Endothelial cell of umbilical vein (primary cell): ENCODE results near the gene FNDC1. TPM values are rescaled to one million over a fixed set of nuclear protein-coding genes. Genes with fewer than 3 reads are reported as not detected.
A peak's percentile ranks its signal among the peaks of the same experiment; 100 is the strongest.

ENCODE experiments used
- BruUV-seq: library from RNA; stranded (reverse); fragments of 400-500 nt; replicated peaks from 2 replicates; lab custom pipeline; 2021; lab: Mats Ljungman, UMichigan
- CTCF ChIA-PET: fragments of 300-600, 350-600 bp; sonication (Branson Sonifier 250); formaldehyde crosslinking; loops from one replicate; lab custom pipeline; 2021; ENCODE audit warnings: antibody characterized with exemption, inconsistent platforms; lab: Charles Lee
- POLR2A ChIA-PET: fragments of 300-600, 350-600 bp; sonication (Branson Sonifier 250); formaldehyde crosslinking; loops from one replicate; lab custom pipeline; 2021; ENCODE audit warnings: antibody characterized with exemption, inconsistent platforms; lab: Charles Lee
- DNase-seq: peaks from one replicate; pipeline ENCODE4 v3.0.0-alpha.2; 2011; ENCODE audit warnings: low read depth, low spot score
- FAIRE-seq: peaks from 2 replicates; lab custom pipeline; 2011; peaks lifted over from hg19 to GRCh38; lab: Jason Lieb, UNC
- H2AFZ ChIP-seq: 2 replicates; pipeline ENCODE4 v1.6.0; 2012; ENCODE audit warnings: low read depth, low read length, control low read depth, inconsistent platforms
- H3K27ac ChIP-seq: 2 replicates; pipeline ENCODE4 v1.5.1; 2011; ENCODE audit warnings: low read depth, mild to moderate bottlenecking, control low read depth, low read length, moderate library complexity; ENCODE audit not compliant: insufficient read depth
- H3K27me3 ChIP-seq, 2 experiments: 2 replicates each; pipeline versions ENCODE4 v1.6.0 to v1.6.1; 2011; ENCODE audit warnings: low read length in 2 of 2, mixed read lengths in 1 of 2; ENCODE audit not compliant: control insufficient read depth in 2 of 2, insufficient read depth in 2 of 2
- H3K36me3 ChIP-seq, 2 experiments: 2 replicates in 1 of 2; 3 replicates in 1 of 2; pipeline ENCODE4 v1.5.1; 2011; ENCODE audit warnings: low read length in 2 of 2, mild to moderate bottlenecking in 1 of 2, moderate library complexity in 1 of 2; ENCODE audit not compliant: control insufficient read depth in 2 of 2, insufficient read depth in 2 of 2; ENCODE audit errors: extremely low read depth in 1 of 2
- H3K4me1 ChIP-seq: 3 replicates; pipeline ENCODE4 v1.5.1; 2011; ENCODE audit warnings: mild to moderate bottlenecking, low read length; ENCODE audit not compliant: control insufficient read depth, insufficient read depth; ENCODE audit errors: extremely low read depth
- H3K4me2 ChIP-seq: 2 replicates; pipeline ENCODE4 v1.6.1; 2011; ENCODE audit warnings: low read length, control low read depth, mixed read lengths; ENCODE audit not compliant: insufficient read depth
- H3K4me3 ChIP-seq, 3 experiments: fragments of 200-600 bp in 1 of 3; sonication (generic), shearing (Covaris generic) in 1 of 3; replicated peaks in 1 of 3; 2 replicates each; pipeline ENCODE4 v1.5.1; 2011 to 2016; ENCODE audit warnings: control low read depth in 3 of 3, low read length in 3 of 3, mild to moderate bottlenecking in 2 of 3, inconsistent platforms in 1 of 3, low read depth in 1 of 3, moderate library complexity in 1 of 3; ENCODE audit not compliant: insufficient read depth in 1 of 3
- H3K79me2 ChIP-seq: 2 replicates; pipeline ENCODE4 v1.6.0; 2012; ENCODE audit warnings: low read length, inconsistent platforms; ENCODE audit not compliant: control insufficient read depth, insufficient read depth
- H3K9ac ChIP-seq: replicated peaks from 2 replicates; pipeline ENCODE3; 2011; ENCODE audit warnings: low read length, control low read depth; ENCODE audit not compliant: insufficient read depth; ENCODE audit errors: extremely low read depth
- H3K9me1 ChIP-seq: replicated peaks from 3 replicates; pipeline ENCODE4 v1.6.0; 2011; ENCODE audit warnings: mild to moderate bottlenecking, low read length; ENCODE audit not compliant: control insufficient read depth, insufficient read depth; ENCODE audit errors: extremely low read depth
- H3K9me3 ChIP-seq: replicated peaks from 2 replicates; pipeline ENCODE4 v1.5.1; 2012; ENCODE audit warnings: low read length, inconsistent platforms; ENCODE audit not compliant: control insufficient read depth, insufficient read depth
- H4K20me1 ChIP-seq: replicated peaks from 2 replicates; pipeline ENCODE3; 2011; ENCODE audit warnings: mild to moderate bottlenecking, low read length; ENCODE audit not compliant: control insufficient read depth, insufficient read depth; ENCODE audit errors: extremely low read depth
- CTCF ChIP-seq, 2 donors: IDR thresholded peaks; 1 replicate in 1 of 2; 2 replicates in 1 of 2; pipeline ENCODE4 v1.5.1; 2011; ENCODE audit warnings: low read length in 2 of 2, mild to moderate bottlenecking in 2 of 2, moderate library complexity in 2 of 2, control low read depth in 1 of 2, inconsistent platforms in 1 of 2, low read depth in 1 of 2; ENCODE audit not compliant: insufficient read depth in 1 of 2; ENCODE audit errors: extremely low read depth in 1 of 2
- EZH2 ChIP-seq: IDR thresholded peaks from 2 replicates; pipeline ENCODE4 v1.6.1; 2012; ENCODE audit warnings: borderline replicate concordance, low read depth, mild to moderate bottlenecking, moderate library complexity, low read length, inconsistent platforms; ENCODE audit not compliant: severe bottlenecking
- FOS ChIP-seq: IDR thresholded peaks from 2 replicates; pipeline ENCODE4 v1.6.1; 2011; ENCODE audit warnings: mild to moderate bottlenecking, low read length, moderate library complexity, borderline replicate concordance; ENCODE audit not compliant: insufficient read depth
- JUN ChIP-seq: IDR thresholded peaks from 2 replicates; pipeline ENCODE4 v1.6.1; 2011; ENCODE audit warnings: borderline replicate concordance, low read depth; ENCODE audit not compliant: insufficient read length, insufficient read depth
- MYC ChIP-seq: IDR thresholded peaks from one replicate; pipeline ENCODE4 v1.6.1; 2011; ENCODE audit warnings: mild to moderate bottlenecking, low read depth, low read length
- dilution Hi-C: fragments of 300-500 bp; cut with MboI; formaldehyde crosslinking; loops from one replicate; pipeline ENCODE4 v1.15.0; 2019; ENCODE audit warnings: low sequenced_read_pairs; ENCODE audit not compliant: extremely low pct_ligation_motif_present
- intact Hi-C: fragments of 100-400 bp; cut with micrococcal nuclease; formaldehyde crosslinking; loops from one replicate; pipeline ENCODE4 v1.10.0; 2022
- polyA plus RNA-seq, 4 experiments: library from polyadenylated mRNA; depleted of rRNA in 3 of 4; stranded (reverse) in 3 of 4; unstranded in 1 of 4; fragments of >200 nt; gene quantifications; 2 replicates each; pipeline versions ENCODE4 v1.2.1 to v1.2.3, GENCODE V29; 2011 to 2012; ENCODE audit warnings: missing spikeins in 1 of 4
- total RNA-seq: library from RNA; stranded (reverse); gene quantifications from 2 replicates; pipeline ENCODE4 v1.2.3, GENCODE V29; 2021

Gene FNDC1
- total and polyA plus RNA-seq, 2 donors (not counting 3 experiments of a cell fraction or from before 2014, with no cell fraction given) = 0.04 TPM; not detected in 1

- intact Hi-C loops (loop anchor here (1.0 to 5.0 kb wide), 3 partner anchors 441 to 1289 kb away; no protein-coding TSS in a partner anchor), dilution Hi-C loops (no loop called here)
- Histone ChIP-seq H3K9me1 (no peaks in the 10 kb centered on the region), H3K4me1 (peaks cover 3% of the 10 kb centered on the region), H3K4me2 (peak overlapping the region; percentile 42), H3K36me3 (no peaks in the 10 kb centered on the region), H3K27me3 (peaks cover 46 to 76% of the 10 kb centered on the region in 2 experiments), H3K4me3 (peak overlapping the region in 1 of 3 experiments; percentile 27), H4K20me1 (no peaks in the 10 kb centered on the region), H3K9me3 (no peaks in the 10 kb centered on the region), H2AFZ (peak overlapping the region; percentile 42), H3K79me2 (no peaks in the 10 kb centered on the region), H3K27ac (no peak overlapping the region), H3K9ac (no peak overlapping the region)
- CTCF ChIA-PET = interaction anchor here (0.5 to 9.0 kb wide), 4 partner anchors 10 to 487 kb away, joined by 3 to 193 read pairs (median 5); no protein-coding TSS in a partner anchor
- peak; percentile 67 for FAIRE-seq
- no TSS peak for BruUV-seq
- peak; percentile 42 for DNase-seq
- POLR2A ChIA-PET = no interaction called here
- TF ChIP-seq EZH2 = peak; percentile 24
- TF ChIP-seq FOS = no peak
- no peak for TF ChIP-seq MYC
- no peak for TF ChIP-seq JUN
- TF ChIP-seq CTCF (IDR thresholded peaks at IDR 0.05; ENCODE audit: extremely low read depth in 1 of 2, insufficient read depth in 1 of 2, low read depth in 1 of 2, low read length in 2 of 2) = peak; percentile 25 to 41
Measured at GRCh38 chr6:159168536-159169192, 536 bp upstream of the FNDC1 start.
